Mesendoderm (in vitro differentiated cells): Measurements from ENCODE around the gene ESCO1.

Experiments
- DNase-seq: peaks from one replicate; pipeline ENCODE4 v3.0.0; 2013
- H2AK5ac ChIP-seq: 2 replicates; pipeline ENCODE4 v1.6.1; 2013; ENCODE audit warnings: low read length, inconsistent platforms
- H2BK120ac ChIP-seq: 2 replicates; pipeline ENCODE4 v1.6.1; 2013; ENCODE audit warnings: low read depth, mild to moderate bottlenecking, low read length, moderate library complexity, mixed read lengths
- H2BK15ac ChIP-seq: replicated peaks from 2 replicates; pipeline ENCODE4 v1.6.1; 2013; ENCODE audit warnings: low read depth, mild to moderate bottlenecking, moderate library complexity
- H2BK5ac ChIP-seq: 2 replicates; pipeline ENCODE4 v1.6.1; 2013; ENCODE audit warnings: low read length, inconsistent platforms
- H3K18ac ChIP-seq: 2 replicates; pipeline ENCODE4 v1.6.1; 2013; ENCODE audit warnings: mild to moderate bottlenecking, low read length, mixed read lengths
- H3K23ac ChIP-seq: one replicate; pipeline ENCODE4 v1.6.1; 2013; ENCODE audit warnings: low read length
- H3K27ac ChIP-seq: 2 replicates; pipeline ENCODE4 v1.5.1; 2013; ENCODE audit warnings: low read depth, mild to moderate bottlenecking, inconsistent platforms, low read length, moderate library complexity
- H3K27me3 ChIP-seq: 2 replicates; pipeline ENCODE4 v1.6.1; 2013; ENCODE audit warnings: low read length, control low read depth, mild to moderate bottlenecking, inconsistent platforms; ENCODE audit not compliant: insufficient read depth, poor library complexity
- H3K36me3 ChIP-seq: 2 replicates; pipeline ENCODE4 v1.6.1; 2013; ENCODE audit warnings: low read length, inconsistent platforms; ENCODE audit not compliant: control insufficient read depth, insufficient read depth
- H3K4ac ChIP-seq: one replicate; pipeline ENCODE4 v1.6.1; 2013; ENCODE audit warnings: low read depth, mild to moderate bottlenecking, low read length, moderate library complexity
- H3K4me1 ChIP-seq: 2 replicates; pipeline ENCODE4 v1.6.1; 2013; ENCODE audit warnings: low read depth, low read length, inconsistent platforms; ENCODE audit not compliant: control insufficient read depth
- H3K4me2 ChIP-seq: 2 replicates; pipeline ENCODE4 v1.6.1; 2013; ENCODE audit warnings: low read length
- H3K4me3 ChIP-seq: 2 replicates; pipeline ENCODE4 v1.5.1; 2013; ENCODE audit warnings: mild to moderate bottlenecking, low read length
- H3K56ac ChIP-seq: one replicate; pipeline ENCODE4 v1.6.1; 2013; ENCODE audit warnings: low read length
- H3K79me1 ChIP-seq: 2 replicates; pipeline ENCODE4 v1.6.1; 2013; ENCODE audit warnings: low read length, inconsistent platforms
- H3K79me2 ChIP-seq: 2 replicates; pipeline ENCODE4 v1.6.1; 2013; ENCODE audit warnings: mild to moderate bottlenecking, low read length; ENCODE audit not compliant: control insufficient read depth, insufficient read depth
- H3K9ac ChIP-seq: 2 replicates; pipeline ENCODE4 v1.6.1; 2013; ENCODE audit warnings: low read length, inconsistent platforms
- H4K5ac ChIP-seq: one replicate; pipeline ENCODE4 v1.6.1; 2013; ENCODE audit warnings: low read length
- H4K8ac ChIP-seq: one replicate; pipeline ENCODE4 v1.6.1; 2013; ENCODE audit warnings: low read depth, mild to moderate bottlenecking, control low read depth, low read length, moderate library complexity
- WGBS: extraction: QIAGEN DNeasy Blood & Tissue Kit; methylation state at CpG from one replicate; pipeline ENCODE4 v1.1.7; 2013; ENCODE audit warnings: low lambda C conversion rate, missing lambda C conversion rate; ENCODE audit not compliant: insufficient coverage; ENCODE audit errors: extremely low coverage; 5-methylcytosine and 5-hydroxymethylcytosine counted together

The ESCO1 gene

DNA sequence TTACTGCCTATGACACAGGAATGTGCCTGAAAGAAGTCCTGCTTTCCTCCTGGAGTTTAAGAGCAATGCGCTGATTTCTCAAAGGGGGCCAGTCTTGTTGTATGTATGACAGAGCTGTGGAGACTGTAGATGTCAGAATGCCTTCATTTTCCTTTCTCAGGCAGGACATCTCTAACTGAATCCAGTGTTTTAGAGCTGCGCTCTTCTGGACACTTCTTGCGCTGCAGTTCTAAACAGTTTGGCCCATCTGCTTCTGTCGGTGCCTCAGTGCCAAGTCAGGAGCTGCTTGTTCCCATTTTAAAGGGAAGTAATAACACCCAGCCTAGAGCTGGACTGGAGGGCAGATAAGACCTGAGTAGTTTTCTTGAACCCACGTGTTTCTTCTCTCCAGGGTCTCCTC, 91.4 kb downstream of the ESCO1 start:
- Histone ChIP-seq H3K4ac (no peak overlapping the region), H4K8ac (no peak overlapping the region), H3K4me2 (no peak overlapping the region), H3K9ac (no peak overlapping the region), H2BK120ac (no peak overlapping the region), H3K23ac (no peak overlapping the region), H2BK5ac (no peak overlapping the region), H3K18ac (no peak overlapping the region), H3K27ac (no peak overlapping the region), H2AK5ac (no peak overlapping the region), H3K36me3 (no peaks in the 10 kb centered on the region), H2BK15ac (no peak overlapping the region), H3K4me1 (no peaks in the 10 kb centered on the region), H3K4me3 (no peak overlapping the region), H3K56ac (no peak overlapping the region), H3K79me2 (no peaks in the 10 kb centered on the region), H3K79me1 (no peaks in the 10 kb centered on the region), H3K27me3 (no peaks in the 10 kb centered on the region), H4K5ac (no peak overlapping the region)
- no peak for DNase-seq
- no CpG with 5 or more reads among the region's 5 CpGs for WGBS

DNA sequence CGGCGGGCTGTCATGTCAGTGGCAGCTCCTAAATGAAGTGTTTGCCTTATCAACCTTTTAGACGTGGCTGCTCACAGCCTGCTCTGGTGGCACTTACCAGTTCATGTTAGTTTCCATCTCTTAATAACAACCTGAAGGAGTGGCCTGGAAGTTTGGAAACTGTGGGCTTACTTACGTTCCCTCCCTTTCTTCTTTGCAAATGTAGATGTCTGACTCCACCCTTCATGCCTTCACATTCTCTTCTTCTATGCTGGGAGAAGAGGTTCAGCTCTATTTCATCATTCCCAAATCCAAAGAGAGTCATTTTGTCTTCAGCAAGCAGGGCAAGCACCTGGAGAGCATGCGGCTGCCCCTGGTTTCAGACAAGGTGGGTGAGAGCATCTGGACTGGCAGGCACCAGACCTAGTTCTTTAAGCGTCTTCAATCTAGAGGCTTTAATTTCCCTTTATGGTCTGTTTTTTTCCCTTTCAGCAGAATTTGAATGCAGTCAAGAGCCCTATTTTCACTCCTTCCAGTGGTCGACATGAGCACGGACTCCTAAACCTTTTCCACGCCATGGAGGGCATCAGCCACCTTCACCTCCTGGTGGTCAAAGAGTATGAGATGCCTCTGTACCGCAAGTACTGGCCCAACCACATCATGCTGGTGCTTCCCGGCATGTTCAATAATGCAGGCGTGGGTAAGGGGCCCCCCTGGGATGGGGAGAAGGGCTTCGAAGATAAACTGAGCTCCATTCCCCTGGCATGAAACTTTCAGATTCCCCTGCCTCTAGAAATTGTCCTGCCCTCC, 92.4 kb downstream of the ESCO1 start:
- no peak overlapping the region for H3K23ac ChIP-seq
- H3K4me1 ChIP-seq, result no peaks in the 10 kb centered on the region
- H3K79me2 ChIP-seq, result no peaks in the 10 kb centered on the region
- WGBS, result no CpG with 5 or more reads among the region's 13 CpGs
- no peak overlapping the region for H2BK120ac ChIP-seq
- no peak overlapping the region for H3K27ac ChIP-seq
- H3K9ac ChIP-seq, result no peak overlapping the region
- H3K4me2 ChIP-seq, result no peak overlapping the region
- H4K5ac ChIP-seq, result no peak overlapping the region
- no peak overlapping the region for H2AK5ac ChIP-seq
- no peak overlapping the region for H3K4me3 ChIP-seq
- H4K8ac ChIP-seq, result no peak overlapping the region
- no peaks in the 10 kb centered on the region for H3K79me1 ChIP-seq
- no peak overlapping the region for H2BK5ac ChIP-seq
- H3K4ac ChIP-seq, result no peak overlapping the region
- no peak for DNase-seq
- H3K27me3 ChIP-seq, result no peaks in the 10 kb centered on the region
- H2BK15ac ChIP-seq, result no peak overlapping the region
- no peak overlapping the region for H3K18ac ChIP-seq
- H3K56ac ChIP-seq, result no peak overlapping the region
- H3K36me3 ChIP-seq, result no peaks in the 10 kb centered on the region

DNA sequence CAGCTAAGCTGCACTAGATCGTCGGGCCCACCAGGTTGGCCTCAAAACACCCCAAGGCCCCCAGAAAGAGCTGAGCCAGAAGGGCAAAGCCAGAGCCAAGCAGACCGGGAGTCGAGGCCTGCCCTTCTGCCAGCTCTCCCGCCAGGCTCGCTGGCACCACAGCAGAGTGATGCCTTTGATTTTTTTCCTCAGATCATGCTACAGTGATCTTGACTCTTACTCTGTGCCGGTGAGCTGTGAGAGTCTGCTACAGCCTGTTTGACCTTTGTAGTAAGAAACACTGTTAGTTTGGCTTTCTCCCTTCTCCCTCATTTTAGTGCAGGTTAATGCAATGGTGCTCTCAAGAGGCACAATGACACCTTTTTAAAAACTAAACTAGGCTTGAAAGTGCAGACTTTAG, 97.8 kb downstream of the ESCO1 start:
- Histone ChIP-seq H3K18ac (no peak overlapping the region), H3K27ac (no peak overlapping the region), H2BK120ac (no peak overlapping the region), H3K79me2 (no peaks in the 10 kb centered on the region), H3K4me2 (no peak overlapping the region), H2AK5ac (no peak overlapping the region), H4K8ac (no peak overlapping the region), H3K79me1 (no peaks in the 10 kb centered on the region), H3K4me3 (no peak overlapping the region), H3K4ac (no peak overlapping the region), H3K56ac (no peak overlapping the region), H4K5ac (no peak overlapping the region), H3K4me1 (no peaks in the 10 kb centered on the region), H3K9ac (no peak overlapping the region), H3K27me3 (no peaks in the 10 kb centered on the region), H3K36me3 (no peaks in the 10 kb centered on the region), H2BK15ac (no peak overlapping the region), H3K23ac (no peak overlapping the region), H2BK5ac (no peak overlapping the region)
- WGBS, result no CpG with 5 or more reads among the region's 7 CpGs
- no peak for DNase-seq

DNA sequence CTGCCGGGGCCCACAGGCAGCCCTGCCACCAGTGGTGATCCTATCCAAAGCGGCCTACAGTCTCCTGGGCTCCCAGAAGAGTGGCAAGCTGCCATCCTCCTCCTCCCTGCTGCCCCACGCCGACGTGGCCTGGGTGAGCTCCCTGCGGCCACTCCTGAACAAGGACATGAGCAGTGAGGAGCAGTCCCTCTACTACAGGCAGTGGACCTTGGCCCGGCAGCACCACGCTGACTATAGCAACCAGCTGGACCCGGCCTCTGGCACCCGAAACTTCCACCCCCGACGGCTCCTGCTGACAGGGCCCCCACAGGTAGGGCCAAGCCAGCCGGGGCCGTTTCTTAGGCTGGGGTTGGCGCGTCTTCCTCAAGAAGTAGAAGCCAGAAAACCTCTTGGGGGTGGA, 100.5 kb downstream of the ESCO1 start:
- Histone ChIP-seq H4K5ac (no peak overlapping the region), H3K27me3 (no peaks in the 10 kb centered on the region), H2BK5ac (no peak overlapping the region), H3K36me3 (no peaks in the 10 kb centered on the region), H2BK15ac (no peak overlapping the region), H2BK120ac (no peak overlapping the region), H3K4me1 (no peaks in the 10 kb centered on the region), H3K23ac (no peak overlapping the region), H3K27ac (no peak overlapping the region), H3K9ac (no peak overlapping the region), H3K79me2 (no peaks in the 10 kb centered on the region), H2AK5ac (no peak overlapping the region), H3K4me2 (no peak overlapping the region), H3K18ac (no peak overlapping the region), H3K56ac (no peak overlapping the region), H3K79me1 (no peaks in the 10 kb centered on the region), H3K4me3 (no peak overlapping the region), H3K4ac (no peak overlapping the region), H4K8ac (no peak overlapping the region)
- no CpG with 5 or more reads among the region's 16 CpGs for WGBS
- no peak for DNase-seq

DNA sequence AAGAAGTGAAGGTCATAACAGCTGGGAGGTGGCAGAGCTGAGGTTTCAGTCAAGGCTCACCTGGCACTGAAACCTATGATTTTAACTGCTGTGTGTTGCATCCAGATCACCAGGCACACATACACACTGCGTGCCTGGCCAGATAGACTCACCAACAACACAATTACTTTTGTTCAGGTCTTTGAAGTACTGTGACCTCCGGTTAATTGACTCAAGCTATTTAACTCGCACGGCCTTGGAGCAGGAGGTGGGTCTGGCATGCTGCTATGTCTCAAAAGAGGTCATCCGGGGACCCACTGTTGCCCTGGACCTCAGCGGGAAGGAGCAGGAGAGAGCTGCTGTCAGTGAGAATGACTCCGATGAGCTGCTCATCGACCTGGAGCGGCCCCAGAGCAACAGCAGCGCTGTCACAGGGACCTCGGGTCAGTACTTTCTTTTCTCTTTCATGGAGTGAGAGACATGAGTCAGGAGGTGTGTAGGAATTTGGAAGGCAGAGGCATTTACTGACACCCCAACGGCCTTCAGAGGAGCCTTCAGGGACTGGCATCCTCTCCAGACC, 104.1 kb downstream of the ESCO1 start:
- Histone ChIP-seq H3K18ac (no peak overlapping the region), H3K4ac (no peak overlapping the region), H2BK120ac (no peak overlapping the region), H4K5ac (no peak overlapping the region), H3K4me1 (no peaks in the 10 kb centered on the region), H2BK15ac (no peak overlapping the region), H2AK5ac (no peak overlapping the region), H2BK5ac (no peak overlapping the region), H3K79me1 (no peaks in the 10 kb centered on the region), H3K27ac (no peak overlapping the region), H3K4me2 (no peak overlapping the region), H3K23ac (no peak overlapping the region), H3K4me3 (no peak overlapping the region), H3K56ac (no peak overlapping the region), H3K36me3 (no peaks in the 10 kb centered on the region), H4K8ac (no peak overlapping the region), H3K9ac (no peak overlapping the region), H3K27me3 (no peaks in the 10 kb centered on the region), H3K79me2 (no peaks in the 10 kb centered on the region)
- no peak for DNase-seq
- WGBS, result no CpG with 5 or more reads among the region's 12 CpGs

DNA sequence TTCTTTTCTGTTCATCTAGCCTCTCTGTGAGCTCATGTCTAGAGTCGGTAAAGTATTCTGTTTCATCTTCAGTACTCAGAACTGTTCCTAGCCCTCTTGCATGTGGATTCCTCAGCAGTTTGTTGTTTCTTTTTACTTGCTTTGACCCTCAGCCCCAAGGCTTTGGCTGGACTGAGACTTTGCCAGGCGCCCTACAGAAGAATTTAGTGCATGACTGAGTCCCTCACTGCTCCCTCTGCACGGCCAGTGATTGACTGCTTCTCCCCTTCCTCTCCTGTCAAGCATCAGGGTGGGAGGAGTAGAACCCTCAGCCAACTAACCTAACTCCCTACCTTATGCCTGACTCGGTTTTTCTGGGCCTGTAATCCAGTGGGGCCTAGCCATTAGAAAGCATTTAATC, 109.8 kb downstream of the ESCO1 start:
- H3K4me3 ChIP-seq, result no peak overlapping the region
- no peaks in the 10 kb centered on the region for H3K79me1 ChIP-seq
- no peak overlapping the region for H3K23ac ChIP-seq
- no peak overlapping the region for H3K18ac ChIP-seq
- H3K4me1 ChIP-seq, result no peaks in the 10 kb centered on the region
- H2BK15ac ChIP-seq, result no peak overlapping the region
- H2BK5ac ChIP-seq, result no peak overlapping the region
- no peak for DNase-seq
- no peak overlapping the region for H3K9ac ChIP-seq
- H3K79me2 ChIP-seq, result no peaks in the 10 kb centered on the region
- H3K4me2 ChIP-seq, result no peak overlapping the region
- H3K56ac ChIP-seq, result no peak overlapping the region
- H3K27me3 ChIP-seq, result no peaks in the 10 kb centered on the region
- H3K27ac ChIP-seq, result no peak overlapping the region
- H2BK120ac ChIP-seq, result no peak overlapping the region
- H4K5ac ChIP-seq, result no peak overlapping the region
- no peaks in the 10 kb centered on the region for H3K36me3 ChIP-seq
- H3K4ac ChIP-seq, result no peak overlapping the region
- WGBS, result no CpG with 5 or more reads among the region's 4 CpGs
- H4K8ac ChIP-seq, result no peak overlapping the region
- H2AK5ac ChIP-seq, result no peak overlapping the region
